HG02938 (cell line): ENCODE data around the gene SLC7A4.
"Not testable (repeated sequence)": the region's sequence is repeated elsewhere in the genome, so short reads cannot be mapped to it uniquely, and the experiment has no call there.

Experiments
- ATAC-seq: cut with Tn5 transposase; IDR thresholded peaks from one replicate; pipeline ENCODE4 v1.9.1; 2021; ENCODE audit warnings: mild to moderate bottlenecking, moderate library complexity; ENCODE audit not compliant: unreplicated experiment

Gene SLC7A4

DNA sequence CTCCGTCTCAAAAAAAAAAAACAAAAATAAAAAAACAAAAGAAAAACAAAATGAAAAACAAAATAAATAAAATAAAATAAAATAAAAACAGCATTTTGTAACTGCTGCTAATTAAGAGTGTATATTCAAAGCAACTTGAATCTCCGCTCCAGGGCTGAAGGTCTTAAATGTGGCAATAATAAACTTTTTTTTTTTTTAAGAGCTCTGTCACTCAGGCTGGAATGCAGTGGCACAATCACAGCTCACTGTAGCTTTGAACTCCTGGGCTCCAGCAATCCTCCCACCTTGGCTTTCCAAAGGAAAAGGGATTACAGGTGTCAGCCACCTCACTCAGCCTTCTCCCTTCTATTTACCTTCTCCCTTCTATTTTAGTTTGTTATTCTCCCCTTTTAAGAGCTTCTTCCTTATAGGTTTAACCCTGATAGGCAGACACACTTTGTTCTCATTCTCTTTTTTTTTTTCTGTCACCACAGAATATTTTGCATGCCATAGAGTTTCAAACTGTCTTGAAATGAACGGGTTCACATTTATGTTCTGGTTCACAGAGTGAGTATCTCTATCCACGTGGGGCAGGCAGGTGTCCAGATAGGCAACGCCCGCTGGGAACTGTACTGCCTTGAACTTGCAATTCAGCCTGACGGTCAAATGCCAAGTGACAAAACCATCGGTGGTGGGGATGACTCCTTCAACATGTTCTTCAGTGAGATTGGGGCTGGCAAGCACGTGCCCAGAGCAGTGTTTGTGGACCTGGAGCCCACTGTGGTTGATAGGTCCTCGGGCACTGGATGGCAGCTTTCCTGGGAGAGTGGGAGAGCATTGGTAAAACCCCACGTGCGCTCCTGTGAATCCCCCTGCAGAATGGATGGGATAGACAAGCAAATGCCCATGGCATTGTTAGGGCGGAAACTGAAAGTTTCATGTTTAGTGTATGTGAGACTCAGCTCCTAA lies 32.8 kb upstream of the SLC7A4 start:
- no peak for ATAC-seq

DNA sequence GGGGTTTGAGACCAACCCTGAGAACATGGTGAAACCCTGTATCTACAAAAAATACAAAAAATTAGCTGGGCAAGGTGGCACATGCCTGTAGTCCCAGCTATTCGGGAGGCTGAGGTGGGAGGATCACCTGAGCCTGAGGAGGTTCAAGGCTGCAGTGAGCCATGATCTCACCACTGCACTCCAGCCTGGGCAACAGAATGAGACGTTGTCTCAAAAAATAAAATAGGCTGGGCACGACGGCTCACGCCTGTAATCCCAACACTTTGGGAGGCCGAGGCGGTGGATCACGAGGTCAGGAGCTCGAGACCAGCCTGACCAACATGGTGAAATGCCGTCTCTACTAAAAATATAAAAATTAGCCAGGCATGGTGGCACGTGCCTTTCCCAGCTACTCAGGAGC lies 32.1 kb upstream of the SLC7A4 start:
- ATAC-seq = not testable (repeated sequence)

DNA sequence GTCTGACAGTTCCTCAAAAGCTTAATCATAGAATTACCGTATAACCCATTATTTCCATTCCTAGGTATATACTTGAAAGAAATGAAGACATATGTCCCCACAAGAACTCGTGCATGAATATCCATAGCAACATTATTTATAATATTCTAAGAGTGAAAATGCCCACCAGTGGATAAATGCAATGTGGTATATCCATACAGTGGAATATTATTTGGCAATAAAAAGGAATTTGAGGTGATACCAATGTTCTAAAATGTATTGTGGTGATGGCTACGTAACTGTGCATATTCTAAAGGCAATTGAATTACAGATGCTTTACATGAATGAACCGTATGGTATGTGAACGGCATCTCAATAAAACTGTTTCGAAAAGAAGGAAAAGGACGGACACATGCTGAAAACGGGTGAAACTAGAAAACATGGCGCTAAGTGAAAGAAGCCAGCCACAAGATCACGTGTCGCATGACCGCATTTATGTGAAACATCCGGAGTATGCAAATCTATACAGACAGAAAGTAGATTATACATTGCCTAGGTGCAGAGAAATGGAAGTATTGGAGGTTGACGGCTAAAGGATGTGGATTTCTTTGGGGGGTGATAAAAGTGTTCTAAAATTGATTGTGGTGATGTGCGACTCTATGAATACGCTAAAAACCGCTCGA lies 29.4 kb upstream of the SLC7A4 start:
- ATAC-seq = not testable (repeated sequence)

DNA sequence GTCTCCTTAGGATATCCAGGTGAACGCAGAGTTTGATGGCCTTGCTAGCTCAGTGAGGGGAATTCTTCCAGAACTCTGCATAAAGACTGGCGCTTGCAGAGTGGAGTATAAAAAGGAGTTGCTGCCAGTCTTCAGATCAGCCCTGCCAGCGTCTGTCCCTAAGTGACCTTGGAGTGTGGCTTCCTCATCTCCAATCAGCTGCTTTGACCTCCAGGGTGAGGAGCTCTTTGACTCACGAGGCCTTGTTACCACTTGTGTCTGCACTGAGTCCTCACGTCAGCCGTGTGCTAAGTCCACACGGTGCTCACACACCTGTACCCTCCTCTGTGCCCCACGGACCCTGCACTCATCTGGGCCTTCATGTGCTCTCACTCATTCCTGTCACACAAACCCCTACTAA lies 28.0 kb upstream of the SLC7A4 start:
- ATAC-seq = not testable (repeated sequence)

DNA sequence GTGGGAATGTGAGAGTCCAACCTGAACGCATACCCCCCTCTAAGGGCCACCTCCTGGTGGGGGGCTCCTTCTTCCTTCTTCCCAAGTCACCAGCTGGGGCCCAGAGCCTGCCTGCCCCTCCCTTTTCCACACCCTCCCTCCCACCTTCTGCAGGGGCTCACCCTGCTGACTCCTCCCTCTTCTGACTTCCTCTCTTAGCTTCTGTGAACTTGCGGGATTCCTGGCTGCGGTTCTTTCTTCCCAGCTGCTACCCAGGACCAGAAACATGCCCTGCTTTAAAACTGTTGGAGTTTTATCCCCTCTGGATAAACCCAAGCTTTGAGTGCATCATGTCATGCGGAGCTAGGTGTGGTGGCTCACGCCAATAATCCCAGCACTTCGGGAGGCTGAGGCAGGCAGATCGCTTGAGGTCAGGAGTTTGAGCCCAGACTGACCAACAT lies 23.5 kb upstream of the SLC7A4 start:
- ATAC-seq = no peak

DNA sequence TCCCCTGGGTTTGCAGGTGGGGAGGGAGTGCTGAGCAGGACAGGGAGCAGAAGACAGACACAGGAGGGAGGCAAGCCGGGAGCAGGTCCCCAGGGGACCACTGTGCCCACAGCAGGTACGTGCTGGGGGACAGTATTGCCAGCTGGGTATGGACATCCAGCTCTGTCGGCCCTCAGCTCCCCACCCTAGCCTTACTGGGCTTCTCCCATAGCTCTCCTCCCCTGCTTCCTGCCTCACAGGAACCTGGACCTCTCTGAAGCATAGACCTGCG lies 23.1 kb upstream of the SLC7A4 start:
- ATAC-seq = no peak

DNA sequence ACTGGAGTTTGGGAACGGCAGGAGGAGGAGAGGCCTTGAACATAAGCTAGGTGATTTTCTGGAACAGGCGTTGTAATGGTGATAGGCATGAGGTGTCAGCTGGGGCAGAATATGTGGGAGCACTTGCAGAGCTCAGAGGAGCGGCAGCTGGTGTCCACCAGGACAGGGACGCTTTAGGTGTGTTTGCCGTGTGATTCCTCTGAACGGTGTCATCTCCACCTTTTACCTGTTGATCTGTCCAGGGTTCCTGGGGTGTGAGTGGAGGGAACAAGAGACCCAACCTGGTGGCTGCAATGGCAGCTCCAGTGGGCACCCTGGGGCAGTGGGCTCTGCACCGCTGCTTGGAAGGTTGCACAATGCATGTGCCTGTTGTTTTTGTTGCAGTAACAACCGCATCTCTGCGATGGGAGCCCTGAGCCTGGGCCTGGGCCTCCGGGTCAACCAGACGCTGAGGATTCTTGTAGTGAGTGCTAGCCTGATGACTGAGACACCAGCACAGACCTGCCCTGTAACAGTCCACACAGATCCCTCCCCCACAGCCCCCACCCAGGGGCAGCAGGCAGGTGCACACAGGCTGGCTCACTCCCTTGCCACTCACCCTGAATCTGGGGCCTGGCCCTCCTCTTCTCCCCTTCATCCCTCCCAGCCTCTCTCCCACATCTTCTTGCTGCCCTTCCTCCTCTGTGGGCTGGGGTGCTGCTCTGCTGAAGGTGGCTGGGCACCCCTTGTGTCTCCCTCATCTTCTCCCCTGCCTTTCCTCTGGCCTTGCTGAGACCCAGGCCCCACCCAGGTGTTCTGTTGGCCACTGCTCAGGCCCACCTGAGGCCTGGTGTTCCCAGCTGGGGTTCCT lies 22.6 kb upstream of the SLC7A4 start:
- ATAC-seq = no peak

DNA sequence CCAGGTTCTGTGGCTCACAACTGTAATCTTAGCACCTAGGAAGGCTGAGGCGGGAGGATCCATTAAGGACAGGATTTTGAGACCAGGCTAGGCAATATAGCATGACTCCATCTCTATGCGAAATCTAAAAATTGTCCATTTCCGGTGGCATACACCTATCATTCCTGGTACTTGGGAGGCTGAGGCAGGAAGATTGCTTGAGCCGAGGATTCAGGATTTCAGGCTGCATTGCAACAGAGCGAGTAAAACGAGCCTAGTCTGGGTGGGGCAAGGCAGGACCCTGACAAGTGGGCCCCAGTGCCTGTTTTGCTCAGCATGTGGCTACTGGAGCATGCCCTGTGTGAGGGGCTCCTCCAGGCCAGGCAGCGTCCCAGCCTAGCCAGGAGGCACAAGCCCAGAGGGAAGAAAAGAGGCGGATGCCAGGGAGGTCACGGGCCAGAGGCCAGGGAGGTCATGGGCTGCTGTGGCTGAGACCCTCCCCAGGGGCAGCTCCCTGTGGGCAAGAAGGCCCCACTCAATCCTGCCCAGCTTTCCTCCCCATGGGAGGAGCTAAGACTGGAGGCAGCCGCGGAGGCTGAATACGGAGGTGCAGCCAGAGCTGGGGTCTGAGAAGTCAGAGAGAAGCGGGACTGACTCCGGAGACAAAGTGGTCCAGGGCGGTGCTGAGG lies 21.8 kb upstream of the SLC7A4 start:
- ATAC-seq = no peak

DNA sequence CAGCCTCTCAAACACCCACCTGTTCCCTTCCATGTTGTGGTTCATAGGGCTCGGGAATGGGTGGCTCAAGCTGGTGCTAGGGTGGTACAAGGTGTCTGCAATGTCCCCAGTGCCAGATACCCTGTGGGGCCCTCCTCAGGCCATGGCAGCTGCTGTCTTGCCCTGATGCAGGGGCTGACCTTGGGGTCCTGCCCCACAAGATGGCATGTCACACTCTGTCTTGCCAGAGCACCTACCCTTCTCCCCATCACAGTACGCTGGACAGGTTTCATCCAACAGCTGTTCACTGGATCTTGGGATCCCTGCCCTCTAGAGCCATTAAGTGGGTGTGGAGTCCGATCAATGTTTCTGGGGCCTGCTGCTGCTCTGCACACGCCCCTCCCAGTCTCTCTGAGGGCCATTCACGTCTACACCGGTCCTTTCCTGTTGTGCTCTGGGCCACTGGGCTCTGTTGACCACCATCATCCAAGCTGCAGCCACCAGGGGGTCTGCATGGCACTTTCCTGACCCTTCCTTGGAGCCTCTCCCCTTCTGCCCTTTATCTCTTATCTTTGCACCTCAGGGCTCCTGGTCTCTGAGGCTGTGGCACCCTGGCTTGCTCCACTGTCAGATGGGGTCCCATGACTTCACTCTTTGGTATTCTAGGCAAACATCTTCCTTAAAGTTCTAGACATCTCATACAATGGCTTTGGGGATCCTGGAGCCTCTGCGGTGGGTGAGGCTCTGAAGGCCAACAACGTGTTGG lies 20.5 kb upstream of the SLC7A4 start:
- ATAC-seq = no peak

DNA sequence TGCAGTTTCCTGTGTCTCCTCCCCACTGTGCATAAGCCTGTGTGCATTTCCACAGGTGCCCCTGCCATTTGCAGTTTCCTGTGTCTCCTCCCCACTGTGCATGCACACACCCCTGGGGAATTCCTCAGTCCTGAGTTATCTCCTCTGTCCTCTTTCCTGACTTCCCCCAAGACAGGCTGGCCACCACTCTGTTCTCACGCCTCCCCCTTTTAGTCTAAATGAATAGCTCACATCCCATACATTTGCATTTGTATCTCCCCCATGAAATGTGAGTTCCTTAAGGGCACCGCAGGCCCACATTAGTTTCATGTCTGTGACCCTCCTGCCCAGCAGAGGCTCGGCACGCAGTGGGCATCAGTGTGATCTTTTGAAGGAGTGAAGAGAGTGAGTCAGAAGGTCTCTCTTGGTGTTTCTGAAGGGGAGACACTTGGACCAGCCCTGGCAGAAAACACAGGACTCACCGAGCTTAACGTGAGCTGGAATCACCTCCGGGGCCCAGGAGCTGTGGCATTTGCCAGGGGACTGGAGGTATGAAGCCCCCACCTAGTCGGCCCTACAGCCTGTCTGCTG lies 19.6 kb upstream of the SLC7A4 start:
- ATAC-seq = no peak

DNA sequence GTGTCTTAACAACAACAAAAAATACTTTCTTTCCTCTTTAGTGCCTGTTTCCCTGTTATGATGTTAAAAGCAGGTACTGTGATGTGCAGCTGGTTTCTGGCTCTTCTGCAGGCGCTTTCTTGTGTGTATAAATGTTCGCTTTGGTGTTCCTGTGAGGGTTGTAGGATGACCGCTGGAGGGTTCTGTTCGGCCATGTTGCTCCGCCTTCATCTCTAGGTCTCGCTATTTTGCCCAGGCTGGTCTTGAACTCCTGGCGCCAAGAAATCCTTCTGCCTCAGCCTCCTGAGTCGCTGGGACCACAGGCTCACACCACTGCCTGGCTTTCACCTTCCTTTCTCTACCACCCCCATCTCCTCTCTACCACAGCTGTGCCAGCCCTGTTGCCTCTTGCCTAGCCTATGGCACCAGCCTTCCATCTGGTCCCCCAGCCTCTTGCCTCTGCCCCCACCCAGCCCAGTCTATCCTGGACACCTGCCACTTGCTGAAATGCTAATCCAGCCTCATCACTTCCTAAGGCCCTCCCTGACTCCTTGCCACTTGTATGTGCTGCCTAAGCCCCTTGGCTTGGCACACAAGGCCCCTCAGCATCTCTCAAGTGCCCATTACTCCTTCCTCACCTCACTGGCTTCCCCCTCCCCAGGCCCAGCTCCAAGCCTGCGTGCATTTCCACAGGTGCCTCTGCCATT lies 18.9 kb upstream of the SLC7A4 start:
- no peak for ATAC-seq

DNA sequence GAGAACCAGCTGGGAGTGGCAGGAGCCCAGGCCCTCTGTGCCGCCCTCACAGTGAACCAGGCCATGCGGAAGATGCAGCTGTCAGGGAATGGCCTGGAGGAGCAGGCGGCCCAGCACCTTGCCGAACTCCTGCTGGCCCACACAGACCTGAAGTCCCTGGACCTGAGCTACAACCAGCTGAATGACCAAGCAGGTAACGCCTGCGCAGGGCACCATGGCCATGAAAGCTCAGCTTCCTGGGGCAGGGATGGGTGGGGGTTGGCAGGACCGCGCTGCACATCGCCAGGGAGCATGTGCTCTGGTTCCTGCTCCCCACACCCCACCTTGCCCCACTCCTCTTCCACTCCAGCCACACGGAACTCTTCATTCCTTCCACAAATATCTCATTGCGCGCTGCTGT lies 16.6 kb upstream of the SLC7A4 start:
- not testable (repeated sequence) for ATAC-seq

DNA sequence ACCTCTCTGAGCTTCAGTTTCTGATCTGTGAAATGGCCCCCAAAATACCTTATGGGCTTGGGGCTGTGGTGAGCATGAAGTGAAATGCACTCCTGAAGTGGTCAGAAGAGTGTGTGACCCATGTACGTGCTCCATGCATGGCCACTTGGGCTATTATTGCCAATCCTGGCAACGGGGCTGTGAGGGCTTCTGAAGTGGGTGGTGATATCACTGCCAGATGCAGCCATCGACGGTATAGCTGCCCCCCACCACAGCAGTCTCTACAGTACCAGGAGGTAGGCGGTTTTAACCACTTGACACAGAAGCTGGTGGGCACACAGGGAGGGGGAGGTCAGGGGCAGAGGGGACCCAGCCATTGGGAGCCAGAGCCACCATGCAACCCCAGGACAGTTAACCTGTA lies 16.1 kb upstream of the SLC7A4 start:
- not testable (repeated sequence) for ATAC-seq

DNA sequence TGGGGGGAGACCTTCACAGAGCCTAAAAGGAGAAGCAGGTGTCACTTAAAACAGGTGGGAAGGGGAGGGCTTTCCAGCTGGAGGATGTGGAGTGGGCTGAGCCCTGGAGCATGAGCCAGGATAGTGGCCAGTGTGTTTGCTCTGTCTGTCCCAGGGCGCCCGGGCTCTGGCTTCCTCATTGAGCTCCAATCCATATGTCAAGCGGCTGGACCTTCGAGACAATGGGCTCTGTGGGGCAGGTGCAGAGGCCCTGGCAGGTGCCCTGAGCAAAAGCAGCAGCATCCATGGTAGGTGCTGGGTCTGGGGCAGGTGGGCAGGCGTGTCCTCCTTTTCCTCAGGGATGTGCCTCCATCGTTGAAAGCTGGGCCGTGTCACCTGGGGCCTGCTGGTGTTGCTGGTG lies 15.4 kb upstream of the SLC7A4 start:
- ATAC-seq = no peak

DNA sequence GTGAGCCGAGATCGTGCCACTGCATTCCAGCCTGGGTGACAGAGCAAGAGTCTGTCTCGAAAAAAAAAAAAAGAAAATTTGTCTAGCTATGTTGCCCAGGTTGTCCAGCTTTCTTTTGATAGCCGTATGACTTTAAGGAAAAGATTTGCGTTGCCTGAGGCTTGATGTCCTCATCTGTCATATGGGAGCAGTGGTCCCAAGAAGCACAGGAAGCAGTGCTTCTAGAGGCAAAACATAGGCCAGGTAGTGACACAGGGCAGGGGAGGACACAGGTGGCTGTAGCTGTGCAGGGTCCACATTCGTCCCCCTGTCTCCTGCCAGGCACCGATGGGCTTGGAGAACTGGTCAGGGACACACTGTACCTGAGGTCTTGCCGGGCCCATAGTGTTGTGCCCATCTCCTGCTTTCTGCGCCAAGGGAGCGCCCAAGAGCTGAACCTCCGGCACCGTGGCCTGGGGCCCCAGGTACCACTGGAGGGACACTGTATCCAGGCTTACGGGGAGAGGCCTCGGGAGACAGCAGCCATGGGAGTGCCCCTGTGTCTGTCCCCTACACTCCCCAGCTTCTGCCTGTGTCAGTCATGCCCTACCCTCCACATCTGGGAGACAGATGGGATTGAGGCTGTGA lies 14.8 kb upstream of the SLC7A4 start:
- no peak for ATAC-seq

DNA sequence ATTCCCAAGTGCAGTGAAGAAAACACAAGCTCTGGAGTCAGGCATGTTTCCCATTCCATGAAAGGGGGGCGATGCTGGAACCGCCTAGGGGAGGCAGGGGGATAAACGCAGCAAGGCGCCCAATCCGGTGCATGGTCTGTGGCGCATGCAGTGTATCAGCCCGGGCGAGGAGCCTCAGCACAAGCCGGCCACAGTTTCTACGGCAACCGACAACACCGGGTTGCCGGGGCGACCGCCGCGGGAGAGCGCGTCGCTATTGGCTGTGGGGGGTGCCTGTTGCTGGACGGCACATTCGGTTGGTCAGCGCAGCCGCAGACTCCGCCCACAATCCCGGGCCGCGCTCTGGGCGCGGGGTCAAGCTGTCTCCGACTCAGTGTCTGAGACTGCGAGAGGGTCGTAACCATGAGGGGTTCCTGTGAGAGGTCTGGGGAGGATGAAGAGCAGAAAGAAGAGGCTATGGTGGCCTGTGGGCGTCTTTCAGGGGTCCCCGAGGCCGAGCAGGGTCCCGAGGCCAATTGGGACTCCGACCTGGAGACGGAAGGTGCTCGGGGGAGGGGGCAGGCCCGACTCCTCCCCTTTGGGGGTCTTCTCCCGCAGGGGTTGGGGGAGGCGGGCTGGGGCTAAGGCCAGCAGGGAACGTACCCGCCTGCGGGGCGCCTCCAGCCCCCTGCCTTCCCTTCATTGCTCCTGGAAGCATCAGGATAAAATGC lies 13.4 kb upstream of the SLC7A4 start, which contains the start of gene LRRC74B:
Gene LRRC74B, plus strand, starts transcription at position 362 of the 710 bp plus-strand sequence. Its CDS starts 41 bp downstream, at position 403.
- ATAC-seq = peak; percentile 79

DNA sequence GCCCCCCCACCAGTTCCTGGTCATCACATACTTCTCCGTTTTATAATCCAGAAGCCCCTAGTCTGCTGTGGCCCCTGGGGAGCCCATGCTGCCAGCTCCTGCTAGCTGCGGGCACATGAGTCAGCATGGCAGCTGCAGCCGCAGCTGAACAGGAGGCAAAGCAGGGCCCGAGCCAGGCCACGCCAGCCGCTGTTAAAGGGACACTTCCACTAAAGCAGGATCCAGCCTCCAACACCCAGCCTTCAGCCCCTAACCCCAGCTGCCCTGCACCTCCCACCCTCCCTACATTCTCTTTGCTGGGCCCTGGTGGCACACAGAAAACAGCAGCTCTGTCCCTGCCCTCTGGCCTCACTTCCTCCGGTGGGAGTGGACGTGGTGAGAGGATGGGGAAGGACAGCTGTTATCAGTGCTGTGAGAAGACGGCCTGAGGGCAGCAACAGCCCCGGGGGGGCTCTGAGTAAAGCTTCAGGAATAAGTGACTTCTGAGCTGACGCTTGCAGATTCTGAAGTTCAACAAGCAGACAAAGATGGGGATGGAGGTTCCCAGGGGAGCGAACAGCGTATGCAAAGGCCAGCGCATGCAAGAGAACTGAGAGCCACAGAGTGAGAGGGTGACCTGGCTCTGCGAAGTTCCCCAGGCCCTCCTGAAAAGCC lies 12.7 kb upstream of the SLC7A4 start:
- ATAC-seq = no peak
